GM18498 (cell line): ENCODE measurements around the gene ERI3.

Source experiments
- ATAC-seq: cut with Tn5 transposase; IDR thresholded peaks from one replicate; pipeline ENCODE4 v1.9.1; 2021; ENCODE audit warnings: mild to moderate bottlenecking, moderate library complexity; ENCODE audit not compliant: unreplicated experiment

ERI3 gene, protein sequence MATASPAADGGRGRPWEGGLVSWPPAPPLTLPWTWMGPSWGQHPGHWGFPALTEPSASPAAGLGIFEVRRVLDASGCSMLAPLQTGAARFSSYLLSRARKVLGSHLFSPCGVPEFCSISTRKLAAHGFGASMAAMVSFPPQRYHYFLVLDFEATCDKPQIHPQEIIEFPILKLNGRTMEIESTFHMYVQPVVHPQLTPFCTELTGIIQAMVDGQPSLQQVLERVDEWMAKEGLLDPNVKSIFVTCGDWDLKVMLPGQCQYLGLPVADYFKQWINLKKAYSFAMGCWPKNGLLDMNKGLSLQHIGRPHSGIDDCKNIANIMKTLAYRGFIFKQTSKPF

DNA sequence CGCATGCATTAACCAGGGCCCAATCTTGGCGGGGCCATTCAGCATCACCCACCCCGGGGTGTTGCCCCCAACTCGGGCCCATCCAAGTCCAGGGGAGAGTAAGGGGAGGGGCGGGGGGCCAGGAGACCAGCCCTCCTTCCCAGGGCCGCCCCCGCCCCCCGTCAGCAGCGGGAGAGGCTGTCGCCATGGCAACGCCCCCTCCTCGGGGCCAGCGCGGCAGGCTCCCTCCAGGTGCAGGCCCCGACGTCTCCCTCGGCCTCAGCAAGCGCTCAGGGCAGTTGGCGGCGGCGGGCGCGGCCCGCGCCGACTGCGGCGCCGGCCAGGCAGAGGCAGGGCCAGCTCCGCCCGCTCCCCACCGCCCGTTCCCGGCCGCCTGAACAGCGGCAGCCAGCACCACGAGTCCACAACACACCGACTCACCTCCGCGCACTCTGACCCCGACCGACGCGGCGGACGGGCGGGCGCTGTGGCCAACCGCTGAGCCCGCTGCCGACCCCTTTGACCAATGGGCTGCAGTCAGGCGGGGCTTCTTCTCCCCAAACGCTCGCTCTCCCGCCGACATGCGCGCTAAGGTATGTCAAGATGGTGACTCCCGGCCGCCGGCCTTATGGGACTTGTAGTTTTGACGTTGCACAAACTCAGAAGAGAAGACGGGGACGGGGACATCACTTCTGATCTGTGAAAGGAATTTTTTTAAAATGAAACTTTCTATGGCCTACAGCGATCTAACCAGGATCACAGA lies at the start of gene ERI3:
TSS of gene ERI3 (minus strand) at position 418 of the 742 bp plus-strand sequence. CDS start at position 187, 231 bp downstream.
- ATAC-seq, result peak; percentile 99

DNA sequence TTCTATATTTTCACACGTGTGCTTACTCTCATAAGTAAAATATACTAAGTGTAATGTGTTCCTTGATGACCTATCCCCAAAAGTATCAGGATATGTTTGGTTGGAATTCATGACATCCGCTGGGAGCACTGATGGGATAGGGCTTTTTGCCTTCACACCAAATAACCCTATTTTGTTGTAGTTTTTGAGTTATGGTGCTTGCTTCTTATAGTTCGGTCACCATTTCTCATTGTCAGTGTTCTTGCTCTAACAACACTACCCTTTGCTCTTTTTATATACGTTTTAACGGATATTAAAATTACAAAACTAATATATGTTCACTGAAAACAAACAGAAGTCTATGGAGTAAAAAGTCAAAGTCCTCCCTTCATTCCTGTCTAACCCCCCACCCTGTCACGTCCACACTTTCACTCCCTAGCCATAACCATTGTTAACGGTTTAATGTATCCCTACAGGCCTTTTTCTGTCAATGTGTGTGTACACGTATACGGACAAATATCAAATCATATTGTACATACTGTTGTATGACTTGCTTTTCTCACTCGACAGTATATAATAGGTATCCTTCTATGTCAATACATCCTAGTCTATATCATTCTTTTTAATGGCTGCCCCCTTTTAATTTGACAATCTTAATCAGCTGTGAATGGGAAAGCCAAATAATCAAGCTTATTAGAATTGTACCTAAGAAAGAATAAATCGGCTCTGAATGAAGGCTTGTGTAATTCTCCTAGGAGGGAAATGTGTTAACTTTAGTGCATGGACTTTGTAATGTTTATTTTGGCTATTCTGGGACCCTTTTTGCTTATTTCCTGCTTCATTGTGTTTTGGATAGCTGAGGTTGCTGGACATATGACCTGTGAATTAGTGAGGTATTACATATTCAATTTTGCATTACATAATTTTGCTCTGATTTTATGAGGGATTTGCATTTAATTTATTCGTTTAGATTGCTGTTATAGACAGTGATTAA lies 46.5 kb upstream of the ERI3 start:
- ATAC-seq, result no peak

DNA sequence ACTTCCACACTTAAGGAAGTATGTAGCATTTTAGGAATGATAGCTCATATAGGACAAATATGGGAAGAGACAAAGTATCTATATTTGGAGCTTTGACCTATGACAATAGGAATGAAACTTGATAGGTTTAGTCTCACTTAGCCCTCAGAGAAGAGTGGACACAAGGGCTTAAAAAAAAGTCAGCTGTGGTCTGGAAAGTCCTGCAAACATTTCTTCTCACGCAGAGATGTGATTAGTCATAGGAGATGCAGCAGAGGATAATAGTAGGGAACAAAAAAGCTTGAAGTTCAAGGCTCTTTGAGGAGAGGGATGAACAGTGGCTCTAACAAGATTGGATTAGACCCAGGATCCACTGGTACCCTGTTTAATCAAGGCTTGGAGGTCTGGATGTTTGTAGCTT lies 35.2 kb upstream of the ERI3 start:
- no peak for ATAC-seq

DNA sequence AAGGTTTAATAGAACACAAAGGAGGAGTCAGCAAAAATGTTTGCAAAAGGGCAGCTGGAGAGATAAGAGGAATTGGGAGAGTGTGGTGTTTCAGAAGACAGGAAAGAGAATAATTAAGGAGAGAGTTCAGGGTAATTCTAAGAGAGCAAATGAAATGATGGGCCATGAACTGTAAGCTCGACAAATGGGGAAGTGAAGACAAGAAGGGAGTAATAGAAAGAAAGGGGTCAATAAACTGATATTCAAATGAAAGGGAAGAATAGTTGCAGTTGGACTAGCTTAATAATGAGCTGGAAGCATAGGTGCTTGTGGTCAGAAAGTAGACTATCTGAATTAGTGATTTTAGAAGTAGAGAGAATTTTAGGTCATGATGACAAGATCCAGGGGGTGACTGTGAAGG lies 34.4 kb upstream of the ERI3 start:
- ATAC-seq, result no peak

DNA sequence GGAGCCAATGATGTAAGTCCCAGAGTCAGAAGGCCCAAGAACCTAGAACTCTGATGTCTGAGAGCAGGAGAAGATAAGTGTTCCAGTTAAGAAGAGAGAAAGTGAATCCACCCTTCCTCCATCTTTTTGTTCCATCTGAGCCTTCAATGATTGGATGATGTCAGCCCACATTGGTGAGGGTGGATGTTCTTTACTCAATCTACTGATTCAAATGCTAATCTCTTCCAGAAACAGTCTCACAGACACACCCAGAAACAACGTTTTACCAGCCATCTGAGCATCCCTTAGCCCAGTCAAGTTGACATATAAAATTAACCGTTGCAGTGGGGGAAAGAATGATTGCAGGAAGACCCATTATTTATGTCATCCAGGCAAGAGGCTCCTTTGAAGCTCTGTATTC lies 33.5 kb upstream of the ERI3 start:
- no peak for ATAC-seq

DNA sequence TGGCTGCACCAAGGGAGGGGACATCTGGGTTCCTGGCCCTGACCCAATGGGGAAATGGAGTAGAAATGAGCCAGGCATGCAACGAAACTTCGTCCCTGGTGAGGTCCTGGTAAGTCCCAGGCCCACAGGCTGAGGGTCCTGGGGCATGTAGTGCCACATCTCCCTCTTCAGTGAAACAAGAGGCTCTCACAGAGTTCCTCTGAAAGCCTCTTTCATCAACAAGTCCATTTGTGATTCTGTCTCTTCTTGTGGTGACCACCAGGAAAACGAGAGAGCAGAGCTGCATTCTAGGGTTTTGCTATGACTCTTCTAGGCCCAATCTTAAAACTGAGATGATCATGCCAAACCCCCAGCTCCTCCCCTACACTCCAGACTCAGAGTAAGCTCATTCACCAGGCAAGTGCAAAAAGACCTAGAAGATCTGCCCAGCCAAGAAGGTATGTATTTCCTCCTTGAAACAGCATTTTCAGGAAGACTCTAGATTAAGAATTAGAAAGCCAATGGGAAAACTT lies 25.7 kb upstream of the ERI3 start:
- ATAC-seq, result no peak

DNA sequence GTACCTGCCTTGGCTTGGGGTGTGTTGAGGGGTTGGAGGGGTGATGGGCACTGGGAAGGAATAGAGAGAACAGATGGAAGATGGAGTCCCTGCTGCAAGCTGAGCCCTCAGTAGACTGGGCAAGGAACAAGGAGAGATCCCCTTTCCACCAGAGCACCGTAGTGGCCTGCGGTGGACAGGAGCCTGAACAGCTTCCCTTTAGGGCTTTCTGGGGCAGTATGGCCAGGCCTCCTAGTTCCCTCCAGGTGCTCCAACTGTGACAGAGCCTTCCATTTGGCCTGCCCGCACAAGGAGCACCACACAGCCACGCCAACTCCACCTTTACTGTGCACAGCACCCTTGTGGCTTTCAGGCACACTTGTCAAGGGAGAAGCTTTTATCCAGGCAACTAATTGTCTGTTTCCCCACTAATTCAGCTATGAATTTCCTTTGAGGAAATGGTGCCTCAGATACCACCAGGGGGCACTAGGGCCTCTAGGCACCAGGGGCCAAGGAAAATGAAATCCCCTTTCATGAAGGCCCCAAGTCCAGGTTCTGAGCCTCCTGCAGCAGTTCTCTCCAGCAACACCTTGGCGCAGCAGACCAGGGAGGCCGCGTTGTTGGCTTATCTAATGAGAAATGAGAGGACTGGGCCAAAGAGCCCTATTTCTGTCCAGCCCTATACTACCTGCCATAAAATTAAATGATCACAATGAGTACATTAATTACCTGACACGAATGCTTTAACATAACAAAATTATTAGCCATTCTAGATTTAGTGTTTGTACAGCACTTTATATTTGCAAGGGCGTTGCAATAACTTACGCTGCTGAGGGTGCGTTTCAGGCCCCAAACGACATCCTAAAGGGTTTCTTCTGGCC lies 23.1 kb upstream of the ERI3 start:
- no peak for ATAC-seq

DNA sequence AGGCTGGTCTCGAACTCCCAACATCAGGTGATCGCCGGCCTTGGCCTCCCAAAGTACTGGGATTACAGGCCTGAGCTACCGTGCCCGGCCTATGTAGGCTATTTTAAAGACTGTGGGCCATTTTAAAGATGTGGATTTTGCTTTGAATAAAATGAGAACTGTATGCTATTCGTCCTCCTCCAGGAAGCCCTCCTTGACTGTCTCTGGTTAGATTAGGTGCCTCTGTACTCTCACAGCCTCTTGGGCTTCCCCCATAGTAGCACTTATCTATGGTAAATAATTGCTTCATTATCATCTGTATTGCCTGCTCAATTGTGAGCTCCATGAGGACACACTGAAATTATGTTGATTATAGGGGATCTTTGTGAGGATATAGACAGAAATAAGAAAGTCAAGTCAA lies 20.5 kb upstream of the ERI3 start:
- ATAC-seq, result no peak

DNA sequence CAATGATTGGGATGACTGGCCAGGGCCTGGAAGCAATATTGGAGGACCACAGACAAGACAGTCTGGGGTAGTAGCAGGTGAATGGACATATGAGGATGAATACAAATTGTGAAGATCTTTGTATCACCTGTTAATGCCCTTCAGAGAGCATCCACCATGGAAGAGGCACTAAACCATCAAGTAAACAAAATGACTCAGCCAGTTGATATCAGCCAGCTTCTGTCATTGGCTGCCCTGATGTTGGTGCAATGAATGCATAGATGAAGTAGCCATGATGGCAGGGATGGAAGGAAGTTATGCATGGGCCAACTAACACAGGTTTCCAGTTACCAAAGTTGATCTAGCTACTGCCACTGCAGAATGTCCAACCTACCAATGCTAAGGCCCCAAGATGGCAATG lies 16.1 kb upstream of the ERI3 start:
- no peak for ATAC-seq

DNA sequence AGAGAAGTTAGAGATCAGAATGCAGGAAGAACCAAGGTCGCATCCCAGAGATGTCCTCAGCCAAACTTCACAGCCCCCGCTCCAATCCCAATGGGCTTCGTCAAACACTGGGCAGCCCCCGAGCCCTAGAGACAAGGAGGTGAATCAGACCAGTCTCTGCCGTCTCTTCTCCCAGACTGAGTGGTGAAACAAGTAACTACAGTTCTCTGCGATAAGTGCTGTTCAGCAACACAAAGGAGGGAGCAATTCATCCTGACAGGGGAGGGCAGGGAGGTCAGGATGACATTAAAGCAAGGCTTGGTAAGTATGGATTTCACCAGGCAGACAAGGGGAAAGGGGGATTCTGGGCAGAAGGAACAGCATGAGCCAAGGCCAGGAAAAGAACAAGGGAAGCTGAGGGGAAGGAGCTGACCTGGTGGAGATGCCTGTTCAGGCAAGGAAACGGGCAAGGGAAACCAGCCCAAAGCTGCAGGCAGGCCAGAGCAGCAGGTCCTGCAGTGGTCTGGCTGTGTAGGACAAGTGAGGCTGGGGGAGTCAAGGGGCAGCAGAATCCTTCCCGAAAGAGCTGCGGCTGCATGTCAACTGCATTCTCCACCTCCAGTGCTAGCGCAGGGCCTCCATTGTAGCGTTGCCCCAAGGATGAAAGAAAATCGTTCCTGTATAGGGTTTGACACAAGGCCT lies 13.6 kb upstream of the ERI3 start:
- ATAC-seq, result no peak

DNA sequence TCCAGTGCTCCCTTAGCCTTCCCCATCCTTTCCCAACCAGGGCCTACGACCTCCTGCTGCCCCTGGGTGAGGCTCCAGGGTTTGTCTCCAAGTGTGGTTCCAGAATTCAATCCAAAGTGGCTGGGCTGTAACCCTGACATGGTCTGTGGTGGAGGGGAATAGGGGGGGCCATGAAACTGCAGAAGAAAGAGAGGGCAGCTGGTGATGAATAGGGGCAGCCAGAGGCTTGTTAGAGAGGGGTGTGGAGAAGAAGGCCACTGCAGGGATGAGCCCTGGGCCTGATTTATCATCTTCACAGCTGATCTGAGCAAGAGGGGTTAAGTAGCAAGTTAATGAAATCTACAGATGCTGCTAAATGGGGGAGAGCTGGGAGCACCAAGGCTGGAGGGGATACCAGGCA lies 12.9 kb upstream of the ERI3 start:
- ATAC-seq, result no peak

DNA sequence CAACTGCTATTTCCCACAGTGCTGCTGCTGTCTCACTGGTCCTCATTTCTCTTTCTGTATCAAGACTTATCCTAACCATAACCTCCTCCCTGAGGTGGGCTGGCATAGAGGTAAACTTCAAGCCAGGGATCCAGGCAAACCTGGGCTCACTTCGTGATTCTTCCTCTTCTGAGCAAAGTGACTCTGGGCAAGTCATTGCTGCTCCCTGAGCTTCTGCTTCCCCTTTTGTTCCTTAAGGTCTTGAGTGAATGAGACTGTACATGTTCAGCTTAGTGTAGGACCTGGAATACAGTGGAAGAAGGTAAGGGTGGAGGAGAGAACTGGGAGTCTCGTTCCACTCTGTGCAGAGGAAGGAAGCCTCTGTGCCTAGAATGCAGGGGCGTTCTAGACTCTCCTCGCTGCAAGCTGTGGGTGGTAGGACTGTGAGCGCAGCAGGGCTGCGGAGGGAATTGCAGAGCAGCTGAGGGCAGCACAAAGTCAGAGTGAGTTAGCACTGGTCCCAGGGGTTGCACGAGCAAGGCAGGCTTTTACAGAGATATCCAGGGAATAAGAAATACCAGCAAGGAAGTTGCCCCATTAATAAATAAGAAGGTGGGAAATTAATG lies 11.4 kb upstream of the ERI3 start:
- no peak for ATAC-seq

DNA sequence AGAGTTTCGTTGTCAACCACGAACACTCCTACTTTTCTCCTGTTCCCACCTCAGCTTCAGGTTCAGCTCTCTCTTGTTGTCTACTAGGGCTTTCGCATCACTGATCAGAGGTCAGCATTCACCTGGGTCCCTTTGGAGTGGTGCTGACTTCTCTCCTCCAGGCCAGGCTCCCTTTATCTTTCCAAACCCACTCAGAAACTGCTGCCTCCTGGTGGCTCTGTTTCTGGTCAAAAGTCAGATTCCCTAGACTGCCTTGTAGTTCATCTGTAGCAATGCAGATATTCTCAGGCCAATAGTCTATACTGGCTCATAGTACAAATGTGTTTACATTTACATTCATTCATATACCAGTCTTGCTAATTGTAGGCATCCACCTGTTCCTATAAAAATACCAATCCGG lies 6.4 kb upstream of the ERI3 start:
- no peak for ATAC-seq

DNA sequence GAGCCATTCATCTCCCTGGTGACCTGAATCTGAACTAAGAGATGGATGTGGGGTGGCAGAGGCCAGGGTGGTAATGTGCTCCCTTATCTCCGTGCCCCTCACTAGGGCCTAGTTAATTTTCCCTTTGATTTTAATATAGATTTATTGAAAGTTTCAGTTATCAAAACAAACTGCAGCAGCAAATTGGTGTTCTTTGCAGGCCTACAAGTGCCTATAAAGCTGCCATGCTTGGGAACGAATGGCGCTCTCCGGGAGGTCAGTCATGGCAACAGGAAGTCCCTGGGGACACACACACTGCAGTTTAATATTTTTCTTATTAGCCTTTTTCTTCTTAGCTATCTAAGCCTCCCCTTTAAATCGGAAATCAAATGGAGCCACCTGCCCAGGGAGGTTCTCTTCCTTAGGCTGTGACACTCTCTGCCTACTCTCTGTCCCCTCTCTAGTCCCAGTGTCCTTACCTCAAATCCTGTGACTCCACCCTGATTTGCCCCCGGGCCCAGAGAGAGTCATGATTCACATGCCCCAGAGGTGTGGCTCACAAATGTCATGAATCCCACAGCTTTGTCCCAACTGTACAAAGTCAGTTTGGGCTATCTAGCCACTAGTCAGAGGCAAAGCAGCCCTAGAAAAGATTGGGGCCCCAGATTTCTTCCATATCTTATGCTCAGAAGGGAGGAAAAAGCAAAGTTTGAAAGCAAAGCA lies 4.3 kb upstream of the ERI3 start:
- ATAC-seq, result no peak

DNA sequence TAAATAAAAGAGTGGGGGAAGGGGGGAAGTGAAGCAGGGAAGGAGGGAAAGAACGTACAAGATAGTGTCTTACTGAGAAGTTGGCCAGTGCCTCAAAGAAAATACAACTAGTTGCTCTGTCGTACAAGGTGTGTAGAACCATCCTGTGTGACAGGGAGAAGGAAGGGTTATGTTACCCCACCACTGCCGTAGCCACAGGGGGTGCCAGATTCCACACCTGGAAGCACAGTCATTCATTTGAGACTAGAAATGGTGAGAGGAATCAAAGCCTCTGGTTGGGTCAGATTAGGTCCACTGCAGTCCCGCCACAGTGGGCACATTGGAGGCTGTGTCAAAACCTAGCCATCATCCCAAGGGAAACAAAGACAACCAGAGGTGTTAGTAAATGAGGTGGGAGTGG lies 2.7 kb upstream of the ERI3 start:
- ATAC-seq, result no peak

DNA sequence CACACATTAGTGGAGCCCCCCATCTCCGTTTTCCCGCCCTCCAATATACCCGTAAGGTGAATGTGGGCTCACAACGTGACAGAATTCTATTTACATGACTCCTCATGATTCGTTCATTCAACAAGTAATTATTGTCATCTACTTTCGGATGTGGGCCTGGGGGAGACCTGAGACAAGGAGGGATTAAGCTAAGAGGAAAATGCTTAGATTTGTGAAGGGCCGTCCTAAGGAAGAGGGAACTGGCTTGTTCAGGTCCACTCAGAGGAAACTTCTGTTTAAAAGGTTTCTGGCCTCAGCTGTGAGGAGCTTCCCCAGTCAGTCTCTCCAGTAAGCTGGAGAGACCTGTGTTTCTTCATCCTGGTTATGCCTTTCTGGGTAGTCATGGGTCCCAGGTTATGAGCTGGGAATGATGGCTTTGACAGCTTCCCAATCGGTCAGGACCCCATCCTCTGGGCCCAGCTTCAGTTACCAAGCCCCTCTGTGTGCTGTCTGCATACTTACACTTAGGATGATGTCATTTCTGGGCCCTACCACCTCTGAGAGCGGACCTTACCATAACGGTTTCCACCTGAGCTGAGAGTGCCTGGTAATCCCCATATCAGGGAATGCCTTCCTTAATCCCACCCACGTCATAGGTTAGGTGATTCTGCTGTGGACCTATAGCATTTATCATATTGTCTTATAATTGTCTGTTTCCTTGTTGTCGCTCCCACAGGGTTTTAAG lies 687 bp upstream of the ERI3 start:
- no peak for ATAC-seq

DNA sequence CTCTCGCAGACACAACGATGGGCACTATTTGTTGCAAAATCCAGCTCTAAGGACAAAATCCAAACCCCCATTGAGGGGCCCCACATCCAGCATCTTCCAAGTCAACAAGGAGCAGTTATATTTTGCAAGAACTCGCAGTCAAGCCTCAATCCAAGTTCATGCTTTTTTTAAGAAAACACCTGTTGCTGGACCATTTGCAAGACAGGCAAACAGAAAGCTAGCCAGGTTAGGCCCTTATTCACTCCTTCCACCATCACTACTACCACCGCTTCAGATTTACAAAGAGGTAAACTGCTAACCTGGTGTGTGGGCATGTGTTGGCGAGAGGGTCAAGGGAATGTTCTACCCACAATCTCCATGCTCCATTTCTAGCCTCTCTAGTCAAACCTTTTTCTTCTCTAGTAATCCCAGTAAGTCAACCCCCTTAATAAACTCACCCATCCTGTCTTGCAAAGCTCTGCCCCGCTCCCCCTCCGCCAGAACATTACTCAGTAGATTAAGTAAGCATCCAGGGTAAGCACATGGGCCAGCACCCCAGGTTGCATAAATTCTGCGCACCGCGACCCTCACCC lies 703 bp downstream of the ERI3 start:
- ATAC-seq, result no peak

DNA sequence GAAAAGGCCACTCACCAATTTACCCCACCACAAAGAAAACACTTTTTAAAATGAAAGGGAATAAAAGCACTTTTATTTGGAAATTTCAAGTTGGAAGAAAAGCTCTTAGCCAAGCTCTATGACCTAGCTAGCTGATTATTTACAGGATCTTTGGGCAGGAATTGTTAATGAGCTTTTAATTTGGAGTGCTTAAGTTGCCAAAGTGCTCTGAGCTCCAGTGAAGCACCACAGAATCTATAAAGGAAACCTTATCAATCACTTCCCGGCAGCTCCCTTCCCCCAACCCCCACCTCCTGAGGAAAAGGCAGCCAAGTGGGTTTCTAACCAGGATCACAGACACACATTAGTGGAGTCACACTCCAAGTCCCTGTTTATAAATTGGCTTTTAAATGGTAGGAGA lies 1.5 kb downstream of the ERI3 start:
- ATAC-seq, result no peak
